Caco-2 (cell line): Measurements from ENCODE around the gene SETD1A. TPM values are rescaled to one million over a fixed set of nuclear protein-coding genes. Genes with fewer than 3 reads are reported as not detected.

Experiments
- BruUV-seq: library from RNA; stranded (reverse); fragments of 400-500 nt; replicated peaks from 2 replicates; lab custom pipeline; 2021; lab: Mats Ljungman, UMichigan
- CTCF ChIA-PET: fragments of 300-600 bp; sonication (Branson Sonifier 250); formaldehyde crosslinking; loops from one replicate; lab custom pipeline; 2022; ENCODE audit warnings: antibody characterized with exemption; lab: Charles Lee
- POLR2A ChIA-PET: fragments of 300-600 bp; sonication (Branson Sonifier 250); formaldehyde crosslinking; loops from one replicate; lab custom pipeline; 2022; ENCODE audit warnings: antibody characterized with exemption; lab: Charles Lee
- DNase-seq, 2 experiments: peaks; one replicate each; pipeline versions ENCODE4 v3.0.0 to v3.0.0-alpha.2; 2020 to 2022
- H3K27me3 ChIP-seq: replicated peaks from 2 replicates; pipeline ENCODE4 v1.6.0; 2011; ENCODE audit warnings: low read length; ENCODE audit not compliant: control insufficient read depth, insufficient read depth
- H3K36me3 ChIP-seq: 2 replicates; pipeline ENCODE4 v1.5.1; 2011; ENCODE audit warnings: low read length; ENCODE audit not compliant: control insufficient read depth, insufficient read depth
- H3K4me1 ChIP-seq: fragments of 250-450 bp; sonication (Bioruptor Pico); 2 replicates; pipeline ENCODE4 v1.5.1; 2020; ENCODE audit warnings: mild to moderate bottlenecking
- H3K4me3 ChIP-seq: 2 replicates; pipeline ENCODE4 v1.5.1; 2011; ENCODE audit warnings: low read depth, mild to moderate bottlenecking, control low read depth, low read length
- H3K9me3 ChIP-seq: fragments of 250-450 bp; sonication (Bioruptor Pico); 2 replicates; pipeline ENCODE4 v1.5.1; 2020; ENCODE audit warnings: mild to moderate bottlenecking, moderate library complexity
- H3K27ac Mint-ChIP-seq: one replicate; pipeline ENCODE4 v1.8.0; 2022; ENCODE audit warnings: mixed read lengths; ENCODE audit not compliant: unreplicated experiment
- H3K27me3 Mint-ChIP-seq: one replicate; pipeline ENCODE4 v1.8.0; 2022; ENCODE audit warnings: mixed read lengths; ENCODE audit not compliant: insufficient read depth, unreplicated experiment
- H3K36me3 Mint-ChIP-seq: one replicate; pipeline ENCODE4 v1.8.0; 2022; ENCODE audit warnings: mild to moderate bottlenecking, mixed read lengths; ENCODE audit not compliant: insufficient read depth, unreplicated experiment
- H3K4me1 Mint-ChIP-seq: one replicate; pipeline ENCODE4 v1.8.0; 2022; ENCODE audit warnings: low read depth, mixed read lengths; ENCODE audit not compliant: unreplicated experiment
- H3K4me3 Mint-ChIP-seq: one replicate; pipeline ENCODE4 v1.8.0; 2022; ENCODE audit warnings: mild to moderate bottlenecking, moderate library complexity, mixed read lengths; ENCODE audit not compliant: unreplicated experiment
- H3K9me3 Mint-ChIP-seq: one replicate; pipeline ENCODE4 v1.8.0; 2022; ENCODE audit warnings: mixed read lengths; ENCODE audit not compliant: unreplicated experiment
- CTCF ChIP-seq, 2 experiments: fragments of 200-600 bp in 1 of 2; IDR thresholded peaks; 1 replicate in 1 of 2; 2 replicates in 1 of 2; pipeline versions ENCODE4 v1.5.1 to v1.8.0; 2011 to 2022; ENCODE audit warnings: antibody characterized with exemption in 1 of 2, control low read depth in 1 of 2, inconsistent platforms in 1 of 2, low read depth in 1 of 2, low read length in 1 of 2, mild to moderate bottlenecking in 1 of 2, moderate library complexity in 1 of 2; ENCODE audit not compliant: insufficient read depth in 1 of 2, severe bottlenecking in 1 of 2, unreplicated experiment in 1 of 2
- intact Hi-C: fragments of 100-400 bp; cut with micrococcal nuclease; formaldehyde crosslinking; loops from one replicate; pipeline ENCODE4 v1.10.0; 2022; ENCODE audit not compliant: unreplicated experiment
- total RNA-seq: library from RNA; stranded (reverse); gene quantifications from 2 replicates; pipeline ENCODE4 v1.2.3, GENCODE V29; 2022

SETD1A gene
- total RNA-seq, 1 experiment from 2014 or later = 21.5 TPM

DNA sequence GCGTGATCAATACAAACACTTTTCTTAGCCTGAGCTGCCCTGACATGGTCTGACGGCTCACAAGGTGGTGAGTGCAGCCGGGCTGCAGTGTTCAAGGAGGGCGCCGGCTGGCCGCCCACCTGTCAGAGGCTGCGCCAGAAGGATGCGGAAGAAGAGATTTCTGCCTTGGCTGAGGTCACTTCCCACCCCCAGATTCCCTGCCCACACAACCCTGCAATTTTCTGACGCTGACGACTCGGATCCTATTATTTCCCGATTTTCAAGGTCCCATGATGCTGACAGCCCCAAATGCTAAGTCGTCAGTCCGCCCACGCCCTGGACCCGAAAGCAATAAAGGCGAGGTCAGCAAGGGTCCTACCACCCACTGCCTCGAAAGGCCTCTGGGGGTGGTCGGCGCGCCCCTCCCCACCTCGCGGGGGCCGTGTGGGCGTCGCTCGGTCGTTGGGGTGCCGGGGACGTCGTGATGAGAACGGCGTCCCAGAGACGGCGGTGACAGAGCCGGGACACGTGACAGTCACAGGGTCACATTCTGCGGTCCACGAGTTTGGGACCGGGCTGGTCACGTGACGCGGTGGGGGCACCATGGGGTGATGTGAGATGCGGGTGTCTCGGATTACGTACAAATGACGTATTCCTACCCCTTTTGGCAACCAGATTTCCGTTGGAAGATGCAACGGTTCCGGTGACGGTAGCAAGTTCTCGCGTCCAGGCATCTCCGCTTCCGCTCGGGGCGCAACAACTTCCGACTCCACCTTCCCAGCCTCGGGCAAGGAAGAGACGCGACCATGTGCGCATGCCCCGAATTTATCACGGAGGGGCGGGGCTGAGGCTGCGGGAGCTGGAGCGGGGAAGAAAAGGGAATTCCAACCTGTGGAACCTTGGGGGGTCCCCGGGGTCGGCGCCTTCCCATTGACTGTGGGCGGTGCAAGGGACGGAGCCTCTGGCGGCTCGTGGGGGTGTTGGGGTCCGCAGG, 75.5 kb downstream of the SETD1A start, which contains the start of gene STX4:
STX4 (plus strand) TSS at position 823 of the 973 bp plus-strand sequence. CDS start 248 bp downstream, outside the sequence.
- ChIA-PET CTCF (interaction anchor here (0.6 kb wide), 1 partner anchor 142 kb away, joined by 3 read pairs; no protein-coding TSS in a partner anchor), POLR2A (interaction anchor here (1.0 to 1.7 kb wide), 4 partner anchors 13 to 840 kb away, joined by 3 to 6 read pairs (median 4); partner anchors contain the start of genes KAT8, ZNF267, ZNF646 and ZNF668)
- H3K4me3 ChIP-seq = peak within 1 kb of the TSS; percentile 98
- no peaks in the 10 kb centered on the region for H3K9me3 ChIP-seq
- BruUV-seq = TSS peak; percentile 66
- Mint-ChIP-seq H3K27ac (peak within 1 kb of the TSS; percentile 81), H3K27me3 (no peaks in the 10 kb centered on the region), H3K9me3 (no peaks in the 10 kb centered on the region), H3K4me3 (peak within 1 kb of the TSS; percentile 96), H3K4me1 (peaks cover 7% of the 10 kb centered on the region), H3K36me3 (peaks cover 18% of the 10 kb centered on the region)
- no peaks in the 10 kb centered on the region; the same call in 1 of the 2 replicates for H3K36me3 ChIP-seq
- no peaks in the 10 kb centered on the region for H3K4me1 ChIP-seq
- DNase-seq = peak; percentile 92 to 93
- intact Hi-C loops = loop anchor here (5.0 kb wide), 1 partner anchor 109 kb away; no protein-coding TSS in a partner anchor
- no peaks in the 10 kb centered on the region for H3K27me3 ChIP-seq
- TF ChIP-seq CTCF (IDR thresholded peaks at IDR 0.05; ENCODE audit: insufficient read depth in 1 of 2, low read depth in 1 of 2, low read length in 1 of 2, severe bottlenecking in 1 of 2, unreplicated experiment in 1 of 2) = no peak

GRCh38 chr16:31033709-31034492, 76.3 kb downstream of the SETD1A start:
- ChIA-PET POLR2A (interaction anchor here (1.0 to 1.7 kb wide), 4 partner anchors 12 to 839 kb away, joined by 3 to 6 read pairs (median 4); partner anchors contain the start of genes KAT8, ZNF267, ZNF646 and ZNF668), CTCF (interaction anchor here (0.5 kb wide), 1 partner anchor 84 kb away, joined by 3 read pairs; the partner anchor contains the start of gene KAT8)
- TF ChIP-seq CTCF (IDR thresholded peaks at IDR 0.05; ENCODE audit: insufficient read depth in 1 of 2, low read depth in 1 of 2, low read length in 1 of 2, severe bottlenecking in 1 of 2, unreplicated experiment in 1 of 2) = no peak
- BruUV-seq = TSS peak; percentile 59
- Histone ChIP-seq H3K4me3 (peak overlapping the region; percentile 98), H3K9me3 (no peaks in the 10 kb centered on the region), H3K27me3 (no peaks in the 10 kb centered on the region), H3K4me1 (no peaks in the 10 kb centered on the region), H3K36me3 (no peaks in the 10 kb centered on the region; the same call in 1 of the 2 replicates)
- H3K9me3 Mint-ChIP-seq = no peaks in the 10 kb centered on the region
- H3K4me1 Mint-ChIP-seq = peaks cover 7% of the 10 kb centered on the region
- no peaks in the 10 kb centered on the region for H3K27me3 Mint-ChIP-seq
- intact Hi-C loops = loop anchor here (1.0 to 5.0 kb wide), 2 partner anchors 40 to 108 kb away; partner anchors contain the start of genes ZNF646 and ZNF668
- H3K27ac Mint-ChIP-seq = peak overlapping the region; percentile 81
- peak overlapping the region; percentile 96 for H3K4me3 Mint-ChIP-seq
- DNase-seq = peak; percentile 85 to 88
- H3K36me3 Mint-ChIP-seq = peaks cover 18% of the 10 kb centered on the region

Other genes starting within 250 kb of the SETD1A start
- 40.8 and 48.6 TPM in 2 replicates for gene PHKG2, start 209.3 kb upstream of the SETD1A start, total RNA-seq
- gene CFAP119, start 195.7 kb upstream of the SETD1A start, total RNA-seq = 4.0 and 4.5 TPM in 2 replicates
- gene RNF40, start 195.4 kb upstream of the SETD1A start, total RNA-seq = 94.0 and 97.6 TPM in 2 replicates
- 18.9 and 20.6 TPM in 2 replicates for gene ZNF629, start 170.5 kb upstream of the SETD1A start, total RNA-seq
- gene BCL7C, start 63.7 kb upstream of the SETD1A start, total RNA-seq = 15.1 and 17.7 TPM in 2 replicates
- 1.8 and 2.4 TPM in 2 replicates for gene CTF1, start 61.1 kb upstream of the SETD1A start, total RNA-seq
- 20.2 and 23.4 TPM in 2 replicates for gene FBXL19, start 34.2 kb upstream of the SETD1A start, total RNA-seq
- 4.7 TPM in 2 replicates for gene ORAI3, start 8.7 kb upstream of the SETD1A start, total RNA-seq
- gene HSD3B7, start 27.5 kb downstream of the SETD1A start, total RNA-seq = 1.3 and 2.4 TPM in 2 replicates
- 0.46 and 0.77 TPM in 2 replicates for gene STX1B, start 52.9 kb downstream of the SETD1A start, total RNA-seq
- gene STX4, start 75.8 kb downstream of the SETD1A start, total RNA-seq = 27.9 and 29.2 TPM in 2 replicates
- 8.7 and 10.8 TPM in 2 replicates for gene ZNF668, start 116.5 kb downstream of the SETD1A start, total RNA-seq
- gene ZNF646, start 116.7 kb downstream of the SETD1A start, total RNA-seq = 17.2 and 18.1 TPM in 2 replicates
- gene PRSS53, start 131.2 kb downstream of the SETD1A start, total RNA-seq = 1.8 and 2.1 TPM in 2 replicates
- 61.3 and 61.4 TPM in 2 replicates for gene VKORC1, start 137.0 kb downstream of the SETD1A start, total RNA-seq
- 30.5 and 34.1 TPM in 2 replicates for gene BCKDK, start 150.6 kb downstream of the SETD1A start, total RNA-seq
- gene KAT8, start 159.9 kb downstream of the SETD1A start, total RNA-seq = 46.2 and 50.2 TPM in 2 replicates
- 237 and 271 TPM in 2 replicates for gene PRSS8, start 178.0 kb downstream of the SETD1A start, total RNA-seq
- 1.4 and 1.6 TPM in 2 replicates for gene PRSS36, start 192.3 kb downstream of the SETD1A start, total RNA-seq
- 489 and 490 TPM in 2 replicates for gene FUS, start 222.4 kb downstream of the SETD1A start, total RNA-seq
- gene PYCARD, start 245.0 kb downstream of the SETD1A start, total RNA-seq = 0.49 and 0.84 TPM in 2 replicates